Activated CD8-positive, alpha-beta T cell treated with anti-CD3 and anti-CD28 coated beads for 36 hours (primary cell): ENCODE data around the gene PAMR1. TPM values are rescaled to one million over a fixed set of nuclear protein-coding genes. Genes with fewer than 3 reads are reported as not detected.

Experiments
- ATAC-seq: fragments of 200-7000 bp; cut with Tn5 transposase; one replicate; pipeline ENCODE4 v1.10.0; 2021; ENCODE audit warnings: mild to moderate bottlenecking, moderate library complexity
- CTCF ChIA-PET: fragments of 350-600 bp; sonication (Branson Sonifier 250); formaldehyde crosslinking; loops from one replicate; lab custom pipeline; 2021; ENCODE audit warnings: antibody characterized with exemption; lab: Charles Lee
- POLR2A ChIA-PET: fragments of 350-600 bp; sonication (Branson Sonifier 250); formaldehyde crosslinking; loops from one replicate; lab custom pipeline; 2021; ENCODE audit warnings: antibody characterized with exemption; lab: Charles Lee
- DNase-seq: peaks from one replicate; pipeline ENCODE4 v3.0.0-alpha.2; 2020
- H3K27ac Mint-ChIP-seq: one replicate; pipeline ENCODE4 v1.8.0; 2021; ENCODE audit warnings: mild to moderate bottlenecking, mixed read lengths
- H3K27me3 Mint-ChIP-seq: one replicate; pipeline ENCODE4 v1.8.0; 2021; ENCODE audit warnings: mixed read lengths
- H3K36me3 Mint-ChIP-seq: one replicate; pipeline ENCODE4 v1.8.0; 2021; ENCODE audit warnings: low read depth, mixed read lengths
- H3K4me1 Mint-ChIP-seq: one replicate; pipeline ENCODE4 v1.8.0; 2021; ENCODE audit warnings: low read depth, mixed read lengths
- H3K4me3 Mint-ChIP-seq: one replicate; pipeline ENCODE4 v1.8.0; 2021; ENCODE audit warnings: mild to moderate bottlenecking, moderate library complexity, mixed read lengths
- H3K9me3 Mint-ChIP-seq: one replicate; pipeline ENCODE4 v1.8.0; 2021; ENCODE audit warnings: mixed read lengths
- intact Hi-C: fragments of 100-400 bp; cut with micrococcal nuclease; formaldehyde crosslinking; loops from one replicate; pipeline ENCODE4 v1.10.0; 2022
- total RNA-seq, 2 experiments: library from RNA; stranded (reverse); gene quantifications; one replicate each; pipeline ENCODE4 v1.2.3, GENCODE V29; 2021
- TF ChIP-seq, protein P1 (sequence below): fragments of 200-600 bp; IDR thresholded peaks from one replicate; pipeline ENCODE4 v1.8.0; 2022; ENCODE audit warnings: antibody characterized with exemption, mild to moderate bottlenecking

PAMR1 gene
- total RNA-seq, 2 experiments from 2014 or later, result not detected

DNA sequence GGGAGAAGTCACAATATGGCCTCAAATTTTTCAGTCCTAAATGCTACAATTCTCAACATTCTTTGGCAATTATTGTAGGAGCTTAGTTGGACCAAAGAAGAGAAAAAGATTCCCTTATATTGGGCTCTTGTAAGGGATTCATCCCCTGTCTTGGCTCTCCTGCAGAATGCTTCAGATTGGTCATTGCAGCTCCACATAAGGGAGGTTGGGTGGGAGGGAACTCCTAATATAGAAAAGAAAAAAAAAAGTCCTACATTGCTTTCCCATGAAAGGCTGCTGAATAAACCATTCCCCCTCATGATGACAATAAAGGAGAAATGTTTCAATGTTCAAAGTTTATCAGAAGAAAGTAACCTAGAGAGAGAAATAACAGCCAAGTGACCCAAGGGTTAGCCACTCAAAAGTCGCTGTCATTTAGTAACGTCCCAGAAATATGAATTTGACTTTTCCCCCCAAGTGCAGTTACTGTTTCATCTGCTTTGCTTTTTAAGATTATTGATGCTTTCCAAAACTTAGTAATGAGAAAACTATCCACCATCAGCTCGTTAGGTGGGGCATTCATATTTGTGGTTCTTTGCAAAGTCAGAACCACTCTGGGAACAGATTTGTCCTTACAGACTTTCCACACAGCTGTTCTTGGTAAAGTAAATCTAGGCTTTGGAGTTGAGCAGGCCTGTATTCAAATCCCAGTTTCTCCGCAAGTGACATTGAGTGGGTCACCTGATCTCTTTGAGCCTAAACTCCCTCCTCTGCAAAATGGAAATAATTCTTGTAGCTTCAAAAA, 101.1 kb downstream of the PAMR1 start:
- no peaks in the 10 kb centered on the region for H3K9me3 Mint-ChIP-seq
- TF ChIP-seq, protein P1, sequence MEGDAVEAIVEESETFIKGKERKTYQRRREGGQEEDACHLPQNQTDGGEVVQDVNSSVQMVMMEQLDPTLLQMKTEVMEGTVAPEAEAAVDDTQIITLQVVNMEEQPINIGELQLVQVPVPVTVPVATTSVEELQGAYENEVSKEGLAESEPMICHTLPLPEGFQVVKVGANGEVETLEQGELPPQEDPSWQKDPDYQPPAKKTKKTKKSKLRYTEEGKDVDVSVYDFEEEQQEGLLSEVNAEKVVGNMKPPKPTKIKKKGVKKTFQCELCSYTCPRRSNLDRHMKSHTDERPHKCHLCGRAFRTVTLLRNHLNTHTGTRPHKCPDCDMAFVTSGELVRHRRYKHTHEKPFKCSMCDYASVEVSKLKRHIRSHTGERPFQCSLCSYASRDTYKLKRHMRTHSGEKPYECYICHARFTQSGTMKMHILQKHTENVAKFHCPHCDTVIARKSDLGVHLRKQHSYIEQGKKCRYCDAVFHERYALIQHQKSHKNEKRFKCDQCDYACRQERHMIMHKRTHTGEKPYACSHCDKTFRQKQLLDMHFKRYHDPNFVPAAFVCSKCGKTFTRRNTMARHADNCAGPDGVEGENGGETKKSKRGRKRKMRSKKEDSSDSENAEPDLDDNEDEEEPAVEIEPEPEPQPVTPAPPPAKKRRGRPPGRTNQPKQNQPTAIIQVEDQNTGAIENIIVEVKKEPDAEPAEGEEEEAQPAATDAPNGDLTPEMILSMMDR, result no peak
- ChIA-PET POLR2A (interaction anchor here (0.6 to 1.1 kb wide), 2 partner anchors 13 to 242 kb away, joined by 3 read pairs; no protein-coding TSS in a partner anchor), CTCF (interaction anchor here (1.6 kb wide), 1 partner anchor 477 kb away, joined by 3 read pairs; no protein-coding TSS in a partner anchor)
- H3K4me3 Mint-ChIP-seq, result no peak overlapping the region
- ATAC-seq, result no peak
- no peak for DNase-seq
- H3K27me3 Mint-ChIP-seq, result peaks cover 56% of the 10 kb centered on the region
- intact Hi-C loops, result no loop called here
- peaks cover 5% of the 10 kb centered on the region for H3K4me1 Mint-ChIP-seq
- no peaks in the 10 kb centered on the region for H3K36me3 Mint-ChIP-seq
- H3K27ac Mint-ChIP-seq, result no peak overlapping the region

DNA sequence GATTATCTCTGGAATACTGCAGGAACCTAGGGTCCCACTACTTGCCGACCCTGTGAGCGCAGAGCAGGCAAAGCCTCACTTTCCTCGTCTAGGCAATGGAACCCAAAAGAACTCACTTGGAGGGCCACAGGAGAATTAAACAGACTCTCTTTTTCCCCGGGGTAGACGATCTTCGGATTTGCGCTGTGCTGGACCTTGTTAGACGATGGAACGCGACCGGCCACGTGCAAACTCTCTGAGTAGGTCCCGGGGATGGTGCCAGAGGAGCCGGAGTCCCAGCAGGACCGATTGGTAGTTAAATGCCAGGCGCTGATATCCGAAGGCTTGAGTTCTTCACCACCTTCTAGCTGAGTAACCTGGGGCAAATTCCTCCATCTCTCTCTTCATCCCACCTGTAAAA, 105.0 kb downstream of the PAMR1 start:
- Mint-ChIP-seq H3K9me3 (no peaks in the 10 kb centered on the region), H3K36me3 (no peaks in the 10 kb centered on the region), H3K27ac (no peak overlapping the region), H3K4me1 (peaks cover 8% of the 10 kb centered on the region), H3K4me3 (peak overlapping the region; percentile 45), H3K27me3 (peaks cover 61% of the 10 kb centered on the region)
- ATAC-seq, result no peak
- intact Hi-C loops, result no loop called here
- TF ChIP-seq, protein P1, result no peak
- DNase-seq, result no peak
- CTCF ChIA-PET, result interaction anchor here (0.8 kb wide), 1 partner anchor 65 kb away, joined by 4 read pairs; no protein-coding TSS in a partner anchor
- POLR2A ChIA-PET, result no interaction called here

DNA sequence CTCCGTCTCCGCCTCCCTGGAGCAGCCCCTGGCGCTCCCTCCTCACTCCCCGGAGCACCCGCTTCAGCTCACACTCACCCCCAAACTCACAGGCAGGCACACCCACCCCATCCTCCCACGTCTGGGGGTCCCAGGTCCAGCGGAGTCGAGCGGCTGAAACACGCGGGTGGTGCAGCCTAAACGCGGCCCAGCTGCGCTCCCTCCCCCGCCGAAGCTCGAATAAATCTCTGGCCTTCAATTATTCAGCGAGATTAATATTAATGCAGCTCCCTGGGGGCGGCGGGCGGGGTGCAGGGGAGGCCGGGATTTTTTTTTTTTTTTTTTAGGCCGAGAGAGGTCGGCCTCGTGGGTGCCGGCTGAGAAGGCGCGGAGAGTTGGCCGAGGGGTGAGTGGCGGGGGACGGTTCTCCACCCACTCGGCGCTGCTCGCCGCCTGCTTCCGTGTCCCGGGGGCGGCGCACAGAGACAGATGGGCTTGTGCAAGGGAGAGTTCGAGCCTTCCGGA, 105.5 kb downstream of the PAMR1 start:
- Mint-ChIP-seq H3K36me3 (no peaks in the 10 kb centered on the region), H3K4me3 (peak overlapping the region; percentile 45), H3K27me3 (peaks cover 63% of the 10 kb centered on the region), H3K27ac (no peak overlapping the region), H3K9me3 (no peaks in the 10 kb centered on the region), H3K4me1 (peaks cover 8% of the 10 kb centered on the region)
- intact Hi-C loops, result no loop called here
- TF ChIP-seq, protein P1, result no peak
- ATAC-seq (no peak), DNase-seq (peak; percentile 14)
- ChIA-PET CTCF (interaction anchor here (0.8 kb wide), 1 partner anchor 65 kb away, joined by 4 read pairs; no protein-coding TSS in a partner anchor), POLR2A (interaction anchor here (0.9 kb wide), 1 partner anchor 497 kb away, joined by 3 read pairs; no protein-coding TSS in a partner anchor)

DNA sequence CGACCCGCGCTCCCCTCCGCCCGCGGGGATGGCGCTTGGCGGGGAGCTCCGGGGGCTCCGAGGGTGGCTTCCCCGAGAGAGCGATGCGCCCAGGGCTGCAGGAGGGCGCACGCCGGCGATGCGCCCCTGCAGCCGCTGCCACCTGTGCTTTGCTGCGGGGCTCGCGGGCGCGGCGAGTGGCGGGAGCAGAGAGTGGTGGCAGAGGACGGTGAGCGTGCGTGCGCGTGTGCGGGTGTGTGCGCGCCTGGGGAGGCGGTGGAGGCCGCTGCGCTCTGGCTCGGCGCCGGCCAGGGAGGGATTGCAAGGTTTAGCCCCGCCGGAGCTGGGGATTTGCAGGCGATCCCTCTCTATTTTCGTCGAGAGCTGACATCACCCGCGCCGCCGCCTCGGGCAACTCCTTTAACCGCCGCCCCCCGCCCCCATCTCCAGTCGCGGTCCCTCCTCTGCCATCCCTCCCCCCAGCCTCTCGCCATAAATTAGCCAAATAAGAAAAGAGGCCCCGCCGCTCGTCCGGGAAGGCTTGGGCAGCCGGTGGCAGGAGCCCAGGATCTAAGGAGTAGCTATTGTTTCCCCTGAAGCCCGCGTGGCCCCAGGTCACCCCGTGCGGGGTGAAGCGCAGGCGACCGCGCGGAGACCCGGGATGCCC, 106.1 kb downstream of the PAMR1 start, which contains the start of gene SLC1A2:
Gene SLC1A2 (minus strand): TSS at position 375 of the 646 bp plus-strand sequence. CDS start 592 bp downstream, outside the sequence.
- CTCF ChIA-PET, result interaction anchor here (0.8 kb wide), 1 partner anchor 66 kb away, joined by 4 read pairs; no protein-coding TSS in a partner anchor
- Mint-ChIP-seq H3K36me3 (no peaks in the 10 kb centered on the region), H3K27me3 (peaks cover 68% of the 10 kb centered on the region), H3K27ac (no peak within 1 kb of the TSS), H3K9me3 (no peaks in the 10 kb centered on the region), H3K4me1 (peaks cover 8% of the 10 kb centered on the region), H3K4me3 (peak within 1 kb of the TSS; percentile 49)
- peak; percentile 39 for ATAC-seq
- intact Hi-C loops, result no loop called here
- DNase-seq, result peak; percentile 26
- POLR2A ChIA-PET, result interaction anchor here (0.9 kb wide), 1 partner anchor 497 kb away, joined by 3 read pairs; no protein-coding TSS in a partner anchor
- TF ChIP-seq, protein P1, result no peak
